SH-SY5Y (cell line): Measurements from ENCODE around the gene ASCC2.

ENCODE experiments used
- GATA2 ChIP-seq: IDR thresholded peaks from 2 replicates; pipeline ENCODE4 v1.6.1; 2011; ENCODE audit warnings: mild to moderate bottlenecking, low read depth, low read length
- GATA3 ChIP-seq: IDR thresholded peaks from 2 replicates; pipeline ENCODE4 v1.6.1; 2011; ENCODE audit warnings: low read depth, mild to moderate bottlenecking, low read length, moderate library complexity

The ASCC2 gene

DNA sequence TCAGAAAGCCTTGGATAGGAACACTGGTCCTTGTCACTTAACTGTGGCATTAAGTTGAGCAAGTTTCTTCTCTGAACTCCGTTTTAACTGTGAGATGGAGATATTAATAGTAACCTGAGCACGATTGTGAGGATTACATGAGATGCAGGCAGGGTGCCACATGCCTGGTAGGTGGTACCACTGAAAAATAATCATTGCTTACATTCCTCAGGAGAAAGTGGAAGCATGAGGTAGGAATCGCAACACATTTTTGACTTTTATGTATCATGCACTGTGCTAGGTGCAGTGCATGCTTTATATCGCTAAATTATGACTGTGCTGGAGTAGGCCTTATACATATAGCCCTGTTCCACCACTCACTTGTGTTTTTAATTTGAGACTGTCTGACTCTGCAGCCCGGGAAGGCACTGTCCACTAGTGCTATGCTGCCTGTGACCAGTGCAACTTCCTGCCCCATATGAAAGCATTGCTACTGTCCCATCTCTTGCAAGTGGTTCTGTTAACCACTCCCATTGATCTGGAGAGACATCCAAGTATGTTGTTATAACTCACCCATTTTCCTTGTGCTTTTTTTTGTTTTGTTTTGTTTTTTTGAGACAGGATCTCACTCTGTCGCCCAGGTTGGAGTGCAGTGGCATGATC lies 69.9 kb downstream of the ASCC2 start:
- TF ChIP-seq GATA2: no peak
- no peak for TF ChIP-seq GATA3

DNA sequence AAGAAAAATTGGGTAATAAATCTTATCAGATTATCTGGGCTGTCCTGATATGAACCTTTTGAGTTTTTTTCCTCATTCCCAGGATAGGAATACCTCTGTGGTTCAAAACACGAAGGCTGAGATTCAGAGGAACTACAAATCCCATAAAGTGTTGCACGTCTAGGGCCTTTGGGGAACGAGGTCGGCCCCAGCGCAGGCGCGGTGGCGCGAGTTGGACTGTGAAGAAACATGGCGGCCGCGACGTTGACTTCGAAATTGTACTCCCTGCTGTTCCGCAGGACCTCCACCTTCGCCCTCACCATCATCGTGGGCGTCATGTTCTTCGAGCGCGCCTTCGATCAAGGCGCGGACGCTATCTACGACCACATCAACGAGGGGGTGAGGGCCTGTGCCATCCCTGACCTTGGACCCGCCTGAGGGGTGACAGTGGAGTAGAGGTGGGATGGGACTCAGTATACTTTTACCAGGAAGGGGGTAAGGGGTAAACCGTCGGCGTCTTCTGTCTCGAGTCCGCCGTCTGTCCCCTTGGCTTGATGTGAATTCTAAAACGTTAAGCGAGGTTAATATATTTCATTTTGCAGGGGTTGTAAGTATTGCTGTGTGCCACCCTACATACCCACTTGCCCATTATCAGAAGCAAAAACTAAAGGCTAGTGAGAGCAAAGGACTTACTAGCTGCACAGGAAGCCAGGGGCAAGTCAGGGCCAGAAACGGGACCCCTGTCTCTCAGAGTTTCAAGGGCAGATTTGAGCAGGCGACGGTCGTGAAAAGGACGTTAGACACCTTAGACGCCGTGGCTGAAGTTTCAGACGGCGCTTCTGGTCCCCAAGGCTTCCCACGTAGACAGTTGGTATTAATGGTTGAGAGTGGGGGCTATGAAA lies 70.7 kb downstream of the ASCC2 start, which contains the start of gene UQCR10:
UQCR10 (plus strand) TSS at position 199 of the 881 bp plus-strand sequence; CDS start at position 229, 30 bp downstream.
- TF ChIP-seq GATA2: no peak
- no peak for TF ChIP-seq GATA3

DNA sequence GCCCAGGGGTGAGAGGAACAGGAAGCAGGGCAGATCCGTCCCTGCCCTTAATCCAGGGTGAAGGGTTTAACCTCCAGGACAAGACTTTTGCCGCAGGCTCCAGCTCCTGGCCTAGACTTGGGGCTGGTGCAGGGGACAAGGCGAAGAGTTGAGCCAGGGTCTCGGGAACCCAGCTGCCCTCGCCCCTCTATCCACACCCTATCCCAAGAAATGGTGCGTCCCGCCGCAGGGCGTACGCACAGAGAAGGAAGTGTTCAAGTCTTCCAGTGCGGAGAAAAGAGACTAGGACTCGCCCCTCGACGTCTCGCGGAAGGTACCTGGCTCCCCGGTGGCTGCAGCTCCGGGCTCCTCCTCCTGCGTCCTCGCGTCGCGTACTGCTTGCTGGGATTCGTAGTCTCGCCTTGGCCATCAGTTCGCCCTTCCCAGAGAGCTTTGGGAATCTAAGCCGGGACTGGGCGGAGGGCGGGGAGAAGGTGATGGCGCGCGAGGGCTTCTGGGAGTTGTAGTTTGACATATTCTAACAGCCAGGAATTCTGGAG lies 71.4 kb downstream of the ASCC2 start, which contains the start of gene ZMAT5:
ZMAT5 (minus strand) TSS at position 376 of the 539 bp plus-strand sequence. CDS start 18,463 bp downstream, outside the sequence.
- TF ChIP-seq GATA2 (no peak), GATA3 (no peak)

DNA sequence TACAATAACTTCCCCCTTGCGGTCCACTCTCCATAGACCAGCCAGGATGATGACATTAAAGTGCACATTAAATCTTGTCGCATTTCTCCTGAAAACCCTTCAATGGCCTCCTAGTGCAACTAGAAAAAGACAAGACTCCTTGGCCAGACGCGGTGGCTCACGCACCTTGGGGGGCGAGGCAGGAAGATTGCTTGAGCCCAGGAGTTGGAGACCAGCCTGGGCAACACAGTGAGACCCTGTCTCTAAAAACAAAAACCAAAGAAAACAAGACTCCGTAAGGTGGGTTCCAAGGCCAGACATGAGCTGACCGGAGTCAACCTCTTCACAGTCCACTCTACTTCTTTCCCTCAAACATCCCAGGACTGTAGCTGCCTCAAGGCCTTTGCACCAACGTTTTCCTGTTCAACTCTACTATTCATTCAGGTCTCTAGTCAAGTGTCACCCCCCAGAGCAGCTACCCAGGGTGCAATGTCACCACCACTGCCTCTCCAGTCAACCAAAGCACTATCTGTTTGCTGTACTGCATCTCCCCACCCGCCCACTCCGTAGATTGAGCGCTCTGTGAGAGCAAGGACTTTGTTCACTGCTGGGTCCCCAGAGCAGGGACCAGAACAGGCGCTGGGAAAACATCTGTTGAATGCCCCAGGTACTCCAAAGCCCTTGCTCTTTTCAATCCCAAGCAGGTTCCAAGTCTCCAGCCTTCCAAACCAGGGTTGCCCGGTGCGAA lies 72.0 kb downstream of the ASCC2 start:
- no peak for TF ChIP-seq GATA2
- no peak for TF ChIP-seq GATA3

DNA sequence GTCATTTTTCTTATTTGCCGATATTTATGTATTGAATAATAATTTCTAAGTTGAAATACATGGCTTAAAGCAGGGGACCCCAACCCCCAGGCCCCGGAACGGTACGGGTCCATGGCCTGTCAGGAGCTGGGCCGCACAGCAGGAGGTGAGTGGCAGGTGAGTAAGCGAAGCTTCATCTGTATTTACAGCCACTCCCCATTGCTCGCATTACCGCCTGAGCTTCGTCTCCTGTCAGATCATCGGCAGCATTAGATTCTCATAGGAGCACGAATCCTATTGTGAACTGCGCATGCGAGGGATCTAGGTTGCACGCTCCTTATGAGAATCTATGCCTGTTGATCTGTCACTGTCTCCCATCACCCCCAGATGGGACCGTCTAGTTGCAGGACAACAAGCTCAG lies 75.8 kb downstream of the ASCC2 start:
- TF ChIP-seq GATA2: no peak
- no peak for TF ChIP-seq GATA3

DNA sequence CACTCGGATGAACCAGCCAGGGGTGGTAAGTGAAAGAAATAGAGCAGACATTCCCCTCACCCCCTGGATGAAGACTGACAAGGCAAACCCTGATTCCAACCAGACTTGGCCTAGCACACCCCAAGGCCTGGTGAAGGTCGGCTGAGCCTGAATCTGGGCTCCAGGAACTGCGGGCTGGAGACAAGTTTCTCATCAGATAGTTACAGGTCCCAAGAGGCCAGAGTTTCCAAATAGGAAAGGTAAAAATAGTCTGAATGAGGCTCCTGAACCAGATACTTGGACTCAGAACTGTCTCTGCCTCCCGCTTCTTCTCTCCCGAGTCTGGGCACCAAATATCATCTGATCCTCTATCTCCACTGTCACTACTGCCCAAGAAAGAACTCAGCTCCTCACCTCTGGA lies 79.1 kb downstream of the ASCC2 start:
- TF ChIP-seq GATA2 (no peak), GATA3 (no peak)

DNA sequence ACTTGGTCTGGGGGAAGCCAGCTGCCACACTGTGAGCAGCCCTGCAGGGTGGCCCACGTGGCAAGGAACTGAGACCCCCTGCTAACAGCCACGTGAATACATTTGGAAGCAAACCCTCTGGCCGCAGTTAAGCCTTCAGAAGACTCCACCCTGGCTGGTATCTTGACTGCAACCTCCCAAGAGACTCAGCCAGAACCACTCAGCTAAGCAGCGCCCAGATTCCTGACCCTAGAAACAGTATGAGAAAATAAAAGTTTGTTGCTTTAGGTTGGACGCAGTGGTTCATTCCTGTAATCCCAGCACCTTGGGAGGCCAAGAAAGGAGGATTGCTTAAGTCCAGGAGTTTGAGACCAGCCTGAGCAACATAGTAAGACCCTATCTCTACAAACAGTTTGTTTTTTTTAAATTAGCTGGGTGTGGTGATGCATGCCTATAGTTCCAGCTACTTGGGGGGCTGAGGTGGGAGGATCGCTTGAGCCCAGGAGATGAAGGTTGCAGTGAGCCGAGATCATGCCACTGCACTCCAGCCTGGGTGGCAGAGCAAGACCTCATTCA lies 79.9 kb downstream of the ASCC2 start:
- no peak for TF ChIP-seq GATA2
- no peak for TF ChIP-seq GATA3

DNA sequence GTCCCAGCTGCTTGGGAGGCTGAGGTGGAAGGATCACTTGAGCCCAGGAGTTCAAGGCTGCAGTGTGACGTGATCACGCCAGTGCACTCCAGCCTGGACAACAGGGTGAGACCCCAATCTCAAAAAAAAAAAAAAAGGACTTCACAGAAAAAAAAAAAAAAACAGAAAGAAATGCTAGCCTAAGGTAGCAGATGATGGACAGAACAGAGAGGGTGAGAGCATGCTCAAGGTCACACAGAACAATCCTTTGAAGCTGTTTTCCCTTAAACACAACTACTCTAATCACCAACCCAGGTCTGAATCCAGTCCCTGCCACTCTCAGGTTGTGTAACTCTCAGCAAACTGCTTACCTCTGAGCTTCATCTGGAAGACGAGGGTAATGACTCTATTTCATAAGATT lies 81.0 kb downstream of the ASCC2 start:
- TF ChIP-seq GATA3: no peak
- TF ChIP-seq GATA2: no peak

DNA sequence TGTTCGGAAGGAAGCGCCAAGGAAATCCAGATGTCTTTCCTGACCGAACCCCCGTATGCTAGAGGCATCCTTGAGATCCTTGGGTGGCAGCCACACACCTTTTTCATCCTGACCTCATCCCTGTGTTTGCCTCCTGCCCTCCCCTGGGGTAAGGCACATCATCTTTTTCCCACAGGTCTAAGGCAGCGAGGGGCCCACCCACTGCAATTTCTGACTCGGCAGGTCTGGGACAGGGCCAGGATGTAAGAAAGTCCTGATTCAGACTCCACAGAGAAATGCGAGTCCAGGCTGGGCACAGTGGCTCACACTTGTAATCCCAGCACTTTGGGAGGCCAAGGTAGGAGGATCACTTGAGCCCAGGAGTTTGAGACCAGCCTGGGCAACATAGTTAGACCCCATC lies 81.7 kb downstream of the ASCC2 start:
- TF ChIP-seq GATA3 (no peak), GATA2 (no peak)

DNA sequence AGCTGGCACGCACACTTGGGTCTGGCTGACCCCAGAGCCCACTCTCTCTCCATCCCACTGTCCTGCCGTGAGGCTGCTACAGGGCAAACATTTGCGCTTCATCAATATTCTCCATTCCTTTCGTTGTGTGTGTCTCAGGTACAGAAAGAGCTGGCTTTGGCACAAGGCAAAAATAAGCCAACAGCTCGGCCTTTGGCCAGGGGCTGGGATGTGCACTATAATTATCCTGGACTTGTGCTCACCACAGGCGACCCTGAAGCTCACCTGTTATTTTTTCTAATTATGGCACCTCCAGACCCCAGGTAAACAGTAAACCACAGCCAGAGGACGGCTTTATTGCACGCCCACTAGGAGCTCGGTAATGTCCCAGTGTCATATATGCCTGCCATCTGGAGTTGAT lies 82.2 kb downstream of the ASCC2 start:
- TF ChIP-seq GATA3: no peak
- no peak for TF ChIP-seq GATA2

DNA sequence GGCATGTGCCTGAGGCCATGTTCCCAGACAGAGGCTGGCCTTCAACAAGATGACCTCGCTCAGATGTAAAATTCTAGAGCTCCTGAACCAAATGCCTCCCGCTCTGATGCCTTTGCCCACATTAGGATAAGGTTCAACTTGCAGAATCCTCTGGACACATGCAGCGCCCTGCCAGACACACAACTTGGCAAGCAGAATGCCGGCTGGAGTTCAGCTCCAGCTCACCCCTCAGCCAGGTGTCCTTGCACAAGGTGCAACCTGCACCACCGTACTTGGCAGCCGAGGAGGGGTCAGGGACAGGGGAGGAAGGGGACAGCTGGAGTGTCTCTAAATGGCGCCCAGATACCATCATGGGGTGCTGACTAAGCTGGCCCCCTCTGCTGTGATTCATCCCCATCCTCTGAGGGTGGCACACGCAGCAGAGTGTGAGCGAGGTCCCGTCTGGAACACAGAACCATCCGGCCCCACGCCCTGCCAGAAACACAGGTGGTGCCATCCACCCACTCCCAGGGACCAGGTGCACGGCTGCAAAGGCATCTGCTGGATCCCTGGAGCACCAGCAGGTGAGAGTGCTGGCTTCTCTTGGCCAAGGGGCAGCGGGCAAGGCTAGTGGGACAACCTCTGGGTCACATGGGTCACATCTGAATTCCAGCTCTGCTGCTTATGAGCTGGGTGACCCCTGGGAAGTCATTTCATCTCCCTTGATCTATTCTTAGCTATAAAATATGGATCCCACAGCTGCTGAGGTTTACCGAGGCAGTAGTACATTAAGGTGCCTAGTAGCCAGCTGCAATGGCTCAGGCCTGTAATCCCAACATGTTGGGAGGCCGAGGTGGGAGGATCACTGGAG lies 84.0 kb downstream of the ASCC2 start:
- TF ChIP-seq GATA2 (no peak), GATA3 (no peak)

DNA sequence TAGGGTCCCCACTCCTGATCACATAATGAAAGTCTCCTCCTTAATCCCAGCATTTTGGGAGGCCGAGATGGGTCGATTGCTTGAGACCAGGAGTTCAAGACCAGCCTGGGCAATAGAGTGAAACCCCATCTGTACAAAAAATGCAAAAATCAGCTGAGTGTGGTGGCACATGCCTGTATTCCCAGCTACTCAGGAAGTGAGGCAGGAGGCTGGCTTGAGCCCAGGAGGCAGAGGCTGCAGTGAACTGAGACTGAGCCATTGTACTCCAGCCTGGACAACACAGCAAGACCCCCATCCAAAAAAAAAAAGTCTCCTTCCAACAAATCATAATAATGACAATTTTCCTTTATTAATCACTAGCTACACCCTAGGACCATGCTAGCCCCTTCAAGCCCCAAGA lies 86.4 kb downstream of the ASCC2 start:
- TF ChIP-seq GATA3 (no peak), GATA2 (no peak)

DNA sequence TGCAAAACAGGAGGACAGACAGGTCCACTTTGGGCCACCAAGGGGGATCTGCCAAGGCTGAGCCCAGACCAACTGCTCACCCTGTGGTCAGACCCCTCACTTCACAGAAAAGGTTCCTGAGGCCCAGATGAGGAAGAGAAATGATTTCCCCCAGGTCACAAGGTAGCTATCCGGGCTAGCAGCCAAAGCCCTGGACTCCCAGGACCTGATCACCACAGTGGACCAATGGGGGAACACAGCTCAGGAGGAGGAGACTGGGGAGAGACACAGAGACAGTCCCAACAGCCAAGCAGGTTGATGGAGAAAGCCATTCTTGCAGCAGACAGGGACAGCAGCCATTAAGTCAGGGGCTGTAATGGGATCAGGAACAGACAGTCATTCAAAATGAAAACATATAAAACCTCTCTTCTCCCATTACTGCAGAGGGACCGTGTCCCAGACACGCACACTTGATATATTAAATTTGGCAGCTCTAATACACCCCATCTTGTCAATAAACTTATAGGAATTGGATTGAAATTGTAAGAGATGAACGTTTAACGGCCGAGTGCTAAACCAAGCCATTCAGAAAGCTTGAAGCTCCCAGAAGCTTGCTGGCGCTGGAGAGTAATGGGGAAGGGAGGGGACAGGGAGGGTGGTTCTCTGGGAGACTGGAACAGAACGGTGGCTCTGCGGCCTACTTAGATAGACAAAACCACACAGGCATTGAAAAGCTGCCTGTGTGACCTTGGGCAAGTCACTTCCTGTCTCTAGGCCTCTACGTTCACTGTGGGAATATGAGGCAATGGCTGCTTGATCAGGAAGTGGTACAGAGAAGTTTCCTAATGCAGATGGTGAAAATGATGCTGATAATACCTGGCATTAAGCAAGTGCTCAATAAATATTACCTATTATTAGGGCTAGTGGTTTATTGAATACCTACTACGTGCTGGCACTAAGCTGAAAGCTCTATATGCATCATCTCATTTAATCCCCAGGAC lies 87.2 kb downstream of the ASCC2 start:
- TF ChIP-seq GATA2 (no peak), GATA3 (no peak)
